HEK293 (cell line): ENCODE results near the gene ZNF582.

Experiments
- FEZF1 ChIP-seq: fragments of 450-650 bp; formaldehyde crosslinking; IDR thresholded peaks from 2 replicates; pipeline ENCODE4 v1.5.1; 2016; ENCODE audit warnings: missing biosample characterization, missing genetic modification characterization
- GLIS1 ChIP-seq: fragments of 450-650 bp; formaldehyde crosslinking; IDR thresholded peaks from 2 replicates; pipeline ENCODE4 v1.5.1; 2016; ENCODE audit warnings: missing biosample characterization, missing genetic modification characterization
- KLF10 ChIP-seq: fragments of 450-650 bp; IDR thresholded peaks from 2 replicates; pipeline ENCODE4 v1.5.1; 2018; ENCODE audit warnings: missing biosample characterization, mild to moderate bottlenecking, missing genetic modification characterization
- SP7 ChIP-seq: fragments of 450-650 bp; formaldehyde crosslinking; IDR thresholded peaks from 2 replicates; pipeline ENCODE4 v1.5.1; 2016; ENCODE audit warnings: missing biosample characterization, missing genetic modification characterization
- ZBTB8A ChIP-seq: fragments of 450-650 bp; formaldehyde crosslinking; IDR thresholded peaks from 2 replicates; pipeline ENCODE4 v1.5.1; 2016; ENCODE audit warnings: missing biosample characterization, missing genetic modification characterization
- ZFP41 ChIP-seq: fragments of 450-650 bp; formaldehyde crosslinking; IDR thresholded peaks from 2 replicates; pipeline ENCODE4 v1.5.1; 2016; ENCODE audit warnings: missing biosample characterization, missing genetic modification characterization, borderline replicate concordance
- ZNF19 ChIP-seq: fragments of 450-650 bp; formaldehyde crosslinking; IDR thresholded peaks from 2 replicates; pipeline ENCODE4; 2016; ENCODE audit warnings: missing biosample characterization, missing genetic modification characterization, low read depth
- ZNF639 ChIP-seq: fragments of 450-650 bp; formaldehyde crosslinking; IDR thresholded peaks from 2 replicates; pipeline ENCODE4 v1.5.1; 2016; ENCODE audit warnings: missing biosample characterization, missing genetic modification characterization
- ZNF76 ChIP-seq: fragments of 450-650 bp; formaldehyde crosslinking; IDR thresholded peaks from 2 replicates; pipeline ENCODE4; 2016; ENCODE audit warnings: low read depth, missing biosample characterization, missing genetic modification characterization, borderline replicate concordance
- TF ChIP-seq, protein P1 (sequence below): fragments of 450-650 bp; formaldehyde crosslinking; IDR thresholded peaks from 2 replicates; pipeline ENCODE4 v1.5.1; 2016; ENCODE audit warnings: missing biosample characterization, missing genetic modification characterization
- TF ChIP-seq, protein P2 (sequence below): fragments of 450-650 bp; formaldehyde crosslinking; IDR thresholded peaks from 2 replicates; pipeline ENCODE4 v1.5.1; 2017; ENCODE audit warnings: missing biosample characterization, mild to moderate bottlenecking, missing genetic modification characterization, moderate library complexity
- TF ChIP-seq, protein P3 (sequence below): fragments of 450-650 bp; formaldehyde crosslinking; IDR thresholded peaks from 2 replicates; pipeline ENCODE4 v1.5.1; 2016; ENCODE audit warnings: missing biosample characterization, missing genetic modification characterization, low read depth
- TF ChIP-seq, protein P4 (sequence below): fragments of 450-650 bp; IDR thresholded peaks from 2 replicates; pipeline ENCODE4 v1.5.1; 2018; ENCODE audit warnings: missing biosample characterization, missing genetic modification characterization
- TF ChIP-seq, protein P5 (sequence below): fragments of 450-650 bp; formaldehyde crosslinking; IDR thresholded peaks from 2 replicates; pipeline ENCODE4 v1.5.1; 2016; ENCODE audit warnings: missing biosample characterization, missing genetic modification characterization

DNA sequence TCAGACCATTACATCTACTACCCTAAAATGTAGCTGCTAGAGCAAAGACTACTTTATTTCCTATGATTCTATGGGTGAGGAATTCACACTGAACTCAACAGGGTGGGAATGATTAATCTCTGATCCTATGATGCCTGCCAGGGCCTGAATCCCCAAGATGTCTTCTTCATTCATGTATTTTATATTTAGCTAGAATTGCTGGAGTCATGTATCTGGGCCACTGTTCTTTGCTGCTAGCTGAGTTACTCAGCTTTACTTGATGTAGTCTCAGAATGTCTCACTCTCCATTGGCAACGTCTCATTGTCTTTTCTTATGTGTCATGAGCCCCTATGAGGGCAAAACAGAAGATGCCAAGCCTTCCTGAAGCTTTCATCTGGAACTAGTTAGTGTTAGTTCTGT, 21.1 kb downstream of the ZNF582 start:
- TF ChIP-seq SP7: no peak
- no peak for TF ChIP-seq ZNF76
- no peak for TF ChIP-seq KLF10 (tag by site-specific recombination)
- no peak for TF ChIP-seq ZNF639
- TF ChIP-seq, protein P1, sequence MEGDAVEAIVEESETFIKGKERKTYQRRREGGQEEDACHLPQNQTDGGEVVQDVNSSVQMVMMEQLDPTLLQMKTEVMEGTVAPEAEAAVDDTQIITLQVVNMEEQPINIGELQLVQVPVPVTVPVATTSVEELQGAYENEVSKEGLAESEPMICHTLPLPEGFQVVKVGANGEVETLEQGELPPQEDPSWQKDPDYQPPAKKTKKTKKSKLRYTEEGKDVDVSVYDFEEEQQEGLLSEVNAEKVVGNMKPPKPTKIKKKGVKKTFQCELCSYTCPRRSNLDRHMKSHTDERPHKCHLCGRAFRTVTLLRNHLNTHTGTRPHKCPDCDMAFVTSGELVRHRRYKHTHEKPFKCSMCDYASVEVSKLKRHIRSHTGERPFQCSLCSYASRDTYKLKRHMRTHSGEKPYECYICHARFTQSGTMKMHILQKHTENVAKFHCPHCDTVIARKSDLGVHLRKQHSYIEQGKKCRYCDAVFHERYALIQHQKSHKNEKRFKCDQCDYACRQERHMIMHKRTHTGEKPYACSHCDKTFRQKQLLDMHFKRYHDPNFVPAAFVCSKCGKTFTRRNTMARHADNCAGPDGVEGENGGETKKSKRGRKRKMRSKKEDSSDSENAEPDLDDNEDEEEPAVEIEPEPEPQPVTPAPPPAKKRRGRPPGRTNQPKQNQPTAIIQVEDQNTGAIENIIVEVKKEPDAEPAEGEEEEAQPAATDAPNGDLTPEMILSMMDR (tag by site-specific recombination): no peak
- TF ChIP-seq, protein P2, sequence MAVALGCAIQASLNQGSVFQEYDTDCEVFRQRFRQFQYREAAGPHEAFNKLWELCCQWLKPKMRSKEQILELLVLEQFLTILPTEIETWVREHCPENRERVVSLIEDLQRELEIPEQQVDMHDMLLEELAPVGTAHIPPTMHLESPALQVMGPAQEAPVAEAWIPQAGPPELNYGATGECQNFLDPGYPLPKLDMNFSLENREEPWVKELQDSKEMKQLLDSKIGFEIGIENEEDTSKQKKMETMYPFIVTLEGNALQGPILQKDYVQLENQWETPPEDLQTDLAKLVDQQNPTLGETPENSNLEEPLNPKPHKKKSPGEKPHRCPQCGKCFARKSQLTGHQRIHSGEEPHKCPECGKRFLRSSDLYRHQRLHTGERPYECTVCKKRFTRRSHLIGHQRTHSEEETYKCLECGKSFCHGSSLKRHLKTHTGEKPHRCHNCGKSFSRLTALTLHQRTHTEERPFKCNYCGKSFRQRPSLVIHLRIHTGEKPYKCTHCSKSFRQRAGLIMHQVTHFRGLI (tag by site-specific recombination): no peak
- TF ChIP-seq ZNF19 (tag by site-specific recombination): no peak
- TF ChIP-seq, protein P3, sequence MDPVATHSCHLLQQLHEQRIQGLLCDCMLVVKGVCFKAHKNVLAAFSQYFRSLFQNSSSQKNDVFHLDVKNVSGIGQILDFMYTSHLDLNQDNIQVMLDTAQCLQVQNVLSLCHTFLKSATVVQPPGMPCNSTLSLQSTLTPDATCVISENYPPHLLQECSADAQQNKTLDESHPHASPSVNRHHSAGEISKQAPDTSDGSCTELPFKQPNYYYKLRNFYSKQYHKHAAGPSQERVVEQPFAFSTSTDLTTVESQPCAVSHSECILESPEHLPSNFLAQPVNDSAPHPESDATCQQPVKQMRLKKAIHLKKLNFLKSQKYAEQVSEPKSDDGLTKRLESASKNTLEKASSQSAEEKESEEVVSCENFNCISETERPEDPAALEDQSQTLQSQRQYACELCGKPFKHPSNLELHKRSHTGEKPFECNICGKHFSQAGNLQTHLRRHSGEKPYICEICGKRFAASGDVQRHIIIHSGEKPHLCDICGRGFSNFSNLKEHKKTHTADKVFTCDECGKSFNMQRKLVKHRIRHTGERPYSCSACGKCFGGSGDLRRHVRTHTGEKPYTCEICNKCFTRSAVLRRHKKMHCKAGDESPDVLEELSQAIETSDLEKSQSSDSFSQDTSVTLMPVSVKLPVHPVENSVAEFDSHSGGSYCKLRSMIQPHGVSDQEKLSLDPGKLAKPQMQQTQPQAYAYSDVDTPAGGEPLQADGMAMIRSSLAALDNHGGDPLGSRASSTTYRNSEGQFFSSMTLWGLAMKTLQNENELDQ (tag by site-specific recombination): no peak
- no peak for TF ChIP-seq FEZF1 (tag by site-specific recombination)
- no peak for TF ChIP-seq ZFP41 (tag by site-specific recombination)
- no peak for TF ChIP-seq ZBTB8A
- TF ChIP-seq, protein P4, sequence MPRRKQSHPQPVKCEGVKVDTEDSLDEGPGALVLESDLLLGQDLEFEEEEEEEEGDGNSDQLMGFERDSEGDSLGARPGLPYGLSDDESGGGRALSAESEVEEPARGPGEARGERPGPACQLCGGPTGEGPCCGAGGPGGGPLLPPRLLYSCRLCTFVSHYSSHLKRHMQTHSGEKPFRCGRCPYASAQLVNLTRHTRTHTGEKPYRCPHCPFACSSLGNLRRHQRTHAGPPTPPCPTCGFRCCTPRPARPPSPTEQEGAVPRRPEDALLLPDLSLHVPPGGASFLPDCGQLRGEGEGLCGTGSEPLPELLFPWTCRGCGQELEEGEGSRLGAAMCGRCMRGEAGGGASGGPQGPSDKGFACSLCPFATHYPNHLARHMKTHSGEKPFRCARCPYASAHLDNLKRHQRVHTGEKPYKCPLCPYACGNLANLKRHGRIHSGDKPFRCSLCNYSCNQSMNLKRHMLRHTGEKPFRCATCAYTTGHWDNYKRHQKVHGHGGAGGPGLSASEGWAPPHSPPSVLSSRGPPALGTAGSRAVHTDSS (tag by site-specific recombination): no peak
- no peak for TF ChIP-seq GLIS1
- TF ChIP-seq, protein P5, sequence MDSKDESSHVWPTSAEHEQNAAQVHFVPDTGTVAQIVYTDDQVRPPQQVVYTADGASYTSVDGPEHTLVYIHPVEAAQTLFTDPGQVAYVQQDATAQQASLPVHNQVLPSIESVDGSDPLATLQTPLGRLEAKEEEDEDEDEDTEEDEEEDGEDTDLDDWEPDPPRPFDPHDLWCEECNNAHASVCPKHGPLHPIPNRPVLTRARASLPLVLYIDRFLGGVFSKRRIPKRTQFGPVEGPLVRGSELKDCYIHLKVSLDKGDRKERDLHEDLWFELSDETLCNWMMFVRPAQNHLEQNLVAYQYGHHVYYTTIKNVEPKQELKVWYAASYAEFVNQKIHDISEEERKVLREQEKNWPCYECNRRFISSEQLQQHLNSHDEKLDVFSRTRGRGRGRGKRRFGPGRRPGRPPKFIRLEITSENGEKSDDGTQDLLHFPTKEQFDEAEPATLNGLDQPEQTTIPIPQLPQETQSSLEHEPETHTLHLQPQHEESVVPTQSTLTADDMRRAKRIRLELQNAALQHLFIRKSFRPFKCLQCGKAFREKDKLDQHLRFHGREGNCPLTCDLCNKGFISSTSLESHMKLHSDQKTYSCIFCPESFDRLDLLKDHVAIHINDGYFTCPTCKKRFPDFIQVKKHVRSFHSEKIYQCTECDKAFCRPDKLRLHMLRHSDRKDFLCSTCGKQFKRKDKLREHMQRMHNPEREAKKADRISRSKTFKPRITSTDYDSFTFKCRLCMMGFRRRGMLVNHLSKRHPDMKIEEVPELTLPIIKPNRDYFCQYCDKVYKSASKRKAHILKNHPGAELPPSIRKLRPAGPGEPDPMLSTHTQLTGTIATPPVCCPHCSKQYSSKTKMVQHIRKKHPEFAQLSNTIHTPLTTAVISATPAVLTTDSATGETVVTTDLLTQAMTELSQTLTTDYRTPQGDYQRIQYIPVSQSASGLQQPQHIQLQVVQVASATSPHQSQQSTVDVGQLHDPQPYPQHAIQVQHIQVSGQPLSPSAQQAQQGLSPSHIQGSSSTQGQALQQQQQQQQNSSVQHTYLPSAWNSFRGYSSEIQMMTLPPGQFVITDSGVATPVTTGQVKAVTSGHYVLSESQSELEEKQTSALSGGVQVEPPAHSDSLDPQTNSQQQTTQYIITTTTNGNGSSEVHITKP (tag by site-specific recombination): no peak
